ENCODE measurements around the gene MFSD8.
A peak's percentile ranks its signal among the peaks of the same experiment; 100 is the strongest.
"Not testable (repeated sequence)": the region's sequence is repeated elsewhere in the genome, so short reads cannot be mapped to it uniquely, and the experiment has no call there.

The MFSD8 gene

GRCh38 chr4:127965062-127965802 lies at the start of gene MFSD8, which contains the start of gene ABHD18:
MFSD8 (minus strand) TSS chr4:127965173; CDS start chr4:127965133, 40 bp downstream.
ABHD18 (plus strand) TSS chr4:127965406; CDS start chr4:127982956, 17,550 bp downstream.
- peak; percentile 84 to 98 for DNase-seq

- DNase-seq, result no peak
Observed at GRCh38 chr4:128009428-128009827, 44.5 kb upstream of the MFSD8 start.

- DNase-seq, result no peak
Observed at GRCh38 chr4:128006592-128006991, 41.6 kb upstream of the MFSD8 start.

- no peak for DNase-seq
Observed at GRCh38 chr4:127997534-127998388, 32.8 kb upstream of the MFSD8 start.

- not testable (repeated sequence) for DNase-seq
Observed at GRCh38 chr4:127996521-127996920, 31.5 kb upstream of the MFSD8 start.

- no peak for DNase-seq
Observed at GRCh38 chr4:127995776-127996175, 30.8 kb upstream of the MFSD8 start.

GRCh38 chr4:127993151-127993550 lies 28.2 kb upstream of the MFSD8 start:
- peak in 1 of 2 donors; percentile 16 for DNase-seq

- DNase-seq, result no peak
Observed at GRCh38 chr4:127988638-127989037, 23.7 kb upstream of the MFSD8 start.

GRCh38 chr4:127985989-127986388 lies 21.0 kb upstream of the MFSD8 start:
- DNase-seq, result no peak

GRCh38 chr4:127982445-127982844 lies 17.5 kb upstream of the MFSD8 start:
- no peak for DNase-seq

- no peak for DNase-seq
Observed at GRCh38 chr4:127978930-127979329, 14.0 kb upstream of the MFSD8 start.

- no peak for DNase-seq
Observed at GRCh38 chr4:127975121-127975770, 10.3 kb upstream of the MFSD8 start.

- not testable (repeated sequence) for DNase-seq
Observed at GRCh38 chr4:127970925-127971324, 6.0 kb upstream of the MFSD8 start.

- no peak for DNase-seq
Observed at GRCh38 chr4:127968586-127968985, 3.6 kb upstream of the MFSD8 start.

GRCh38 chr4:127967141-127967775 lies 2.3 kb upstream of the MFSD8 start:
- DNase-seq, result no peak

- DNase-seq, result no peak
Observed at GRCh38 chr4:127965803-127966175, 816 bp upstream of the MFSD8 start.

- DNase-seq, result not testable (repeated sequence)
Observed at GRCh38 chr4:127964426-127965061, 429 bp downstream of the MFSD8 start.

- DNase-seq, result not testable (repeated sequence)
Observed at GRCh38 chr4:127963633-127964398, 1.2 kb downstream of the MFSD8 start.

GRCh38 chr4:127959794-127960193 lies 5.2 kb downstream of the MFSD8 start:
- no peak for DNase-seq

GRCh38 chr4:127957105-127957504 lies 7.9 kb downstream of the MFSD8 start:
- no peak for DNase-seq

GRCh38 chr4:127936974-127937373 lies 28.0 kb downstream of the MFSD8 start:
- DNase-seq, result no peak

GRCh38 chr4:127931836-127932235 lies 33.1 kb downstream of the MFSD8 start:
- DNase-seq, result not testable (repeated sequence)
